K562 (cell line): Measurements from ENCODE around the gene KPNA1. TPM values are rescaled to one million over a fixed set of nuclear protein-coding genes. Genes with fewer than 3 reads are reported as not detected.

Experiments used
- BACH1 ChIP-seq: fragments of 200-800 bp; sonication (Bioruptor generic); IDR thresholded peaks from 2 replicates; pipeline ENCODE4 v1.6.1; 2016; ENCODE audit warnings: missing genetic modification characterization, missing compliant biosample characterization
- BRCA1 ChIP-seq, 2 experiments: fragments of 450-650 bp in 1 of 2; sonication (generic) in 1 of 2; formaldehyde crosslinking in 1 of 2; IDR thresholded peaks; 2 replicates each; pipeline versions ENCODE4 v1.5.0 to v1.6.1; 2017 to 2020; ENCODE audit warnings: mild to moderate bottlenecking in 1 of 2, missing genetic modification reagents in 1 of 2
- CBX8 ChIP-seq: fragments of 200-600 bp; sonication (generic); IDR thresholded peaks from 2 replicates; pipeline ENCODE4 v1.6.1; 2012; ENCODE audit warnings: borderline replicate concordance, mixed run types, low read depth, mild to moderate bottlenecking, moderate library complexity, mixed read lengths, low read length, control low read depth, inconsistent platforms; ENCODE audit not compliant: poor library complexity, severe bottlenecking; ENCODE audit errors: extremely low read depth
- CREBBP ChIP-seq: IDR thresholded peaks from one replicate; pipeline ENCODE4 v1.6.1; 2012; ENCODE audit warnings: low read depth, mild to moderate bottlenecking, control low read depth, inconsistent platforms, low read length
- CUX1 ChIP-seq: fragments of 200-800 bp; sonication (Bioruptor generic); IDR thresholded peaks from 2 replicates; pipeline ENCODE4 v1.6.1; 2016; ENCODE audit warnings: missing genetic modification characterization, missing compliant biosample characterization
- JUND ChIP-seq, 2 experiments: IDR thresholded peaks; 2 replicates in 1 of 2; 3 replicates in 1 of 2; pipeline ENCODE4 v1.6.1; 2011; ENCODE audit warnings: borderline replicate concordance in 2 of 2, low read depth in 2 of 2, low read length in 2 of 2, improper control_type of control experiment in 1 of 2, missing biosample characterization in 1 of 2, missing genetic modification characterization in 1 of 2, missing genetic modification reagents in 1 of 2
- MCM3 ChIP-seq: fragments of 450-650 bp; IDR thresholded peaks from 2 replicates; pipeline ENCODE4 v1.6.1; 2016
- MXI1 ChIP-seq: IDR thresholded peaks from 2 replicates; pipeline ENCODE4 v1.6.1; 2011; ENCODE audit warnings: low read depth, mild to moderate bottlenecking, improper control_type of control experiment, low read length
- MYC ChIP-seq, 2 experiments: fragments of 250-450 bp in 1 of 2; sonication (Bioruptor Pico) in 1 of 2; IDR thresholded peaks; 2 replicates each; pipeline versions ENCODE4 v1.5.1 to v1.6.1; 2012 to 2021; ENCODE audit warnings: low read depth in 2 of 2, borderline replicate concordance in 1 of 2, improper control_type of control experiment in 1 of 2, low read length in 1 of 2, mild to moderate bottlenecking in 1 of 2, moderate library complexity in 1 of 2
- NCOR1 ChIP-seq: fragments of 450-650 bp; IDR thresholded peaks from 2 replicates; pipeline ENCODE4 v1.6.1; 2016; ENCODE audit warnings: mild to moderate bottlenecking, moderate library complexity
- RBM39 ChIP-seq: fragments of 200-400 bp; formaldehyde crosslinking; optimal IDR thresholded peaks from 2 replicates; pipeline ENCODE3; 2018; ENCODE audit warnings: low read depth, low read length
- SAFB2 ChIP-seq: fragments of 200-400 bp; formaldehyde crosslinking; IDR thresholded peaks from 2 replicates; pipeline ENCODE4 v1.6.1; 2018; ENCODE audit warnings: borderline replicate concordance, low read length, low read depth, moderate library complexity; ENCODE audit not compliant: severe bottlenecking
- ZNF274 ChIP-seq: IDR thresholded peaks from 2 replicates; pipeline ENCODE4 v1.6.1; 2011; ENCODE audit warnings: low read depth, mild to moderate bottlenecking, low read length, moderate library complexity, borderline replicate concordance
- polyA plus RNA-seq, 8 experiments: library from polyadenylated mRNA; depleted of rRNA in 4 of 8; stranded (reverse) in 5 of 8; unstranded in 3 of 8; fragments of >200 nt; fragmentation: Nextera tagmentation in 2 of 8; fragmentation: Illumina TruSeq in 1 of 8; extraction: Ambion mirVana in 2 of 8; extraction: Trizol in 1 of 8; gene quantifications; 2 replicates each; pipeline versions ENCODE4 v1.2.1 to v1.2.3, GENCODE V29; 2011 to 2014; ENCODE audit warnings: inconsistent platforms in 1 of 8, missing spikeins in 1 of 8
- total RNA-seq, 7 experiments: library from RNA; depleted of rRNA in 6 of 7; stranded (reverse); fragments of >200 nt in 6 of 7; fragmentation: Illumina TruSeq in 2 of 7; extraction: Trizol in 2 of 7; gene quantifications; 2 replicates each; pipeline versions ENCODE4 v1.2.1 to v1.2.3, GENCODE V29; 2011 to 2021; ENCODE audit warnings: low replicate concordance in 1 of 7
- TF ChIP-seq, protein P1 (sequence below), 3 experiments: fragments of 200-800 bp in 1 of 3; sonication (Bioruptor generic) in 1 of 3; sonication (generic) in 1 of 3; formaldehyde crosslinking in 1 of 3; IDR thresholded peaks; 2 replicates each; pipeline versions ENCODE4 v1.6.1 to v1.8.0; 2016 to 2022; ENCODE audit warnings: mild to moderate bottlenecking in 2 of 3, missing compliant biosample characterization in 2 of 3, missing genetic modification characterization in 2 of 3, missing genetic modification reagents in 1 of 3
- TF ChIP-seq, protein P2 (sequence below): fragments of 450-650 bp; IDR thresholded peaks from 2 replicates; pipeline ENCODE4 v1.6.1; 2016; ENCODE audit warnings: antibody characterized with exemption
- TF ChIP-seq, protein P3 (sequence below): fragments of 250-450 bp; sonication (Bioruptor Pico); IDR thresholded peaks from 2 replicates; pipeline ENCODE4 v1.5.0; 2022; ENCODE audit warnings: mild to moderate bottlenecking

KPNA1 gene
- total and polyA plus RNA-seq, 9 of the 15 experiments (the other 6 are each of a cell fraction or from before 2014, with no cell fraction given), result 9.3 to 53.8 (median 33.5) TPM

GRCh38 chr3:122502139-122502538 lies 12.6 kb downstream of the KPNA1 start (continued):
- TF ChIP-seq MYC (IDR thresholded peaks at IDR 0.05; ENCODE audit: low read depth, low read length), result no peak
- no peak for TF ChIP-seq MYC (CRISPR knock-in tag; IDR thresholded peaks at IDR 0.05; ENCODE audit: borderline replicate concordance, low read depth)
- TF ChIP-seq SAFB2, result no peak
- peak; percentile 81 for TF ChIP-seq JUND (IDR thresholded peaks at IDR 0.05; ENCODE audit: borderline replicate concordance, low read depth, low read length)
- TF ChIP-seq JUND (tag; IDR thresholded peaks at IDR 0.05; ENCODE audit: borderline replicate concordance, low read depth, low read length), result peak; percentile 74; the same call in 2 of the 3 replicates
- no peak for TF ChIP-seq CREBBP
- no peak for TF ChIP-seq CUX1 (CRISPR knock-in tag)
- peak; percentile 47; the same call in 1 of the 2 replicates for TF ChIP-seq NCOR1
- TF ChIP-seq RBM39, result no peak
- no peak for TF ChIP-seq CBX8
- no peak for TF ChIP-seq MCM3
- TF ChIP-seq, protein P1, sequence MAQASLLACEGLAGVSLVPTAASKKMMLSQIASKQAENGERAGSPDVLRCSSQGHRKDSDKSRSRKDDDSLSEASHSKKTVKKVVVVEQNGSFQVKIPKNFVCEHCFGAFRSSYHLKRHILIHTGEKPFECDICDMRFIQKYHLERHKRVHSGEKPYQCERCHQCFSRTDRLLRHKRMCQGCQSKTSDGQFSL (CRISPR knock-in tag; IDR thresholded peaks at IDR 0.05), result no peak
- TF ChIP-seq, protein P1 (tag; IDR thresholded peaks at IDR 0.05), result no peak
- no peak for TF ChIP-seq ZNF274
- TF ChIP-seq, protein P2, sequence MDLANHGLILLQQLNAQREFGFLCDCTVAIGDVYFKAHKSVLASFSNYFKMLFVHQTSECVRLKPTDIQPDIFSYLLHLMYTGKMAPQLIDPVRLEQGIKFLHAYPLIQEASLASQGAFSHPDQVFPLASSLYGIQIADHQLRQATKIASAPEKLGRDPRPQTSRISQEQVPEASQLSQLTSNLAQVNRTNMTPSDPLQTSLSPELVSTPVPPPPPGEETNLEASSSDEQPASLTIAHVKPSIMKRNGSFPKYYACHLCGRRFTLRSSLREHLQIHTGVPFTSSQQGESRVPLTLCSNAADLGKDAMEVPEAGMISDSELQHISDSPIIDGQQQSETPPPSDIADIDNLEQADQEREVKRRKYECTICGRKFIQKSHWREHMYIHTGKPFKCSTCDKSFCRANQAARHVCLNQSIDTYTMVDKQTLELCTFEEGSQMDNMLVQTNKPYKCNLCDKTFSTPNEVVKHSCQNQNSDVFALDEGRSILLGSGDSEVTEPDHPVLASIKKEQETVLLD, result no peak
- TF ChIP-seq BRCA1 (IDR thresholded peaks at IDR 0.05), result no peak
- TF ChIP-seq BRCA1 (CRISPR knock-in tag; IDR thresholded peaks at IDR 0.05), result no peak
- TF ChIP-seq MXI1, result no peak
- no peak for TF ChIP-seq BACH1 (tag)
- TF ChIP-seq, protein P3, sequence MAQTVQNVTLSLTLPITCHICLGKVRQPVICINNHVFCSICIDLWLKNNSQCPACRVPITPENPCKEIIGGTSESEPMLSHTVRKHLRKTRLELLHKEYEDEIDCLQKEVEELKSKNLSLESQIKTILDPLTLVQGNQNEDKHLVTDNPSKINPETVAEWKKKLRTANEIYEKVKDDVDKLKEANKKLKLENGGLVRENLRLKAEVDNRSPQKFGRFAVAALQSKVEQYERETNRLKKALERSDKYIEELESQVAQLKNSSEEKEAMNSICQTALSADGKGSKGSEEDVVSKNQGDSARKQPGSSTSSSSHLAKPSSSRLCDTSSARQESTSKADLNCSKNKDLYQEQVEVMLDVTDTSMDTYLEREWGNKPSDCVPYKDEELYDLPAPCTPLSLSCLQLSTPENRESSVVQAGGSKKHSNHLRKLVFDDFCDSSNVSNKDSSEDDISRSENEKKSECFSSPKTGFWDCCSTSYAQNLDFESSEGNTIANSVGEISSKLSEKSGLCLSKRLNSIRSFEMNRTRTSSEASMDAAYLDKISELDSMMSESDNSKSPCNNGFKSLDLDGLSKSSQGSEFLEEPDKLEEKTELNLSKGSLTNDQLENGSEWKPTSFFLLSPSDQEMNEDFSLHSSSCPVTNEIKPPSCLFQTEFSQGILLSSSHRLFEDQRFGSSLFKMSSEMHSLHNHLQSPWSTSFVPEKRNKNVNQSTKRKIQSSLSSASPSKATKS (CRISPR knock-in tag), result no peak
